Panc1 (cell line): Measurements from ENCODE around the gene TNIK. TPM values are rescaled to one million over a fixed set of nuclear protein-coding genes. Genes with fewer than 3 reads are reported as not detected.
A peak's percentile ranks its signal among the peaks of the same experiment; 100 is the strongest.

ENCODE experiments used
- ATAC-seq: fragments of 200-7000 bp; cut with Tn5 transposase; 2 replicates; pipeline ENCODE4 v1.9.1; 2020; ENCODE audit warnings: mild to moderate bottlenecking, moderate library complexity
- BruUV-seq: library from RNA; stranded (reverse); fragments of 400-500 nt; replicated peaks from 2 replicates; lab custom pipeline; 2021; lab: Mats Ljungman, UMichigan
- CTCF ChIA-PET: fragments of 300-600 bp; sonication (Branson Sonifier 250); formaldehyde crosslinking; loops from one replicate; lab custom pipeline; 2022; ENCODE audit warnings: antibody characterized with exemption; lab: Charles Lee
- POLR2A ChIA-PET: fragments of 300-600 bp; sonication (Branson Sonifier 250); formaldehyde crosslinking; loops from one replicate; lab custom pipeline; 2022; ENCODE audit warnings: antibody characterized with exemption; lab: Charles Lee
- DNase-seq: peaks from one replicate; pipeline ENCODE4 v3.0.0-alpha.2; 2010; ENCODE audit warnings: low read depth, low spot score
- H3K27ac ChIP-seq: 2 replicates; pipeline ENCODE4 v1.5.1; 2011; ENCODE audit warnings: mild to moderate bottlenecking, low read length, inconsistent platforms
- H3K27me3 ChIP-seq: fragments of 200-500 bp; sonication (Bioruptor generic); 2 replicates; pipeline ENCODE4 v1.6.0; 2014; ENCODE audit warnings: low read length, inconsistent platforms; ENCODE audit not compliant: control insufficient read depth, insufficient read depth
- H3K36me3 ChIP-seq: fragments of 200-500 bp; sonication (Bioruptor generic); 2 replicates; pipeline ENCODE4 v1.5.1; 2014; ENCODE audit warnings: inconsistent platforms, mild to moderate bottlenecking, low read length, moderate library complexity; ENCODE audit not compliant: control insufficient read depth, insufficient read depth
- H3K4me1 ChIP-seq: 2 replicates; pipeline ENCODE4 v1.5.1; 2011; ENCODE audit warnings: inconsistent platforms, mild to moderate bottlenecking, low read length, moderate library complexity; ENCODE audit not compliant: control insufficient read depth, insufficient read depth
- H3K4me3 ChIP-seq, 2 experiments: 2 replicates each; pipeline ENCODE4 v1.5.1; 2011 to 2012; ENCODE audit warnings: low read depth in 2 of 2, low read length in 2 of 2, mild to moderate bottlenecking in 2 of 2, inconsistent platforms in 1 of 2, moderate library complexity in 1 of 2
- H3K9me3 ChIP-seq: fragments of 200-500 bp; sonication (Bioruptor generic); 2 replicates; pipeline ENCODE4 v1.5.1; 2014; ENCODE audit warnings: low read depth, mild to moderate bottlenecking, inconsistent platforms, low read length, moderate library complexity; ENCODE audit not compliant: control insufficient read depth, insufficient read depth
- CTCF ChIP-seq: fragments of 450-650 bp; IDR thresholded peaks from 2 replicates; pipeline ENCODE4 v1.5.1; 2017; ENCODE audit warnings: mild to moderate bottlenecking
- POLR2AphosphoS5 ChIP-seq: IDR thresholded peaks from 2 replicates; pipeline ENCODE4 v1.6.1; 2012; ENCODE audit warnings: mild to moderate bottlenecking, low read depth, low read length, moderate library complexity
- SIN3A ChIP-seq: IDR thresholded peaks from 2 replicates; pipeline ENCODE4 v1.6.1; 2012; ENCODE audit warnings: low read depth, mild to moderate bottlenecking, low read length, moderate library complexity, borderline replicate concordance; ENCODE audit not compliant: insufficient read depth
- TCF7L2 ChIP-seq: IDR thresholded peaks from 2 replicates; pipeline ENCODE4 v1.6.1; 2011; ENCODE audit warnings: mild to moderate bottlenecking, low read depth, low read length, inconsistent platforms
- in situ Hi-C: cut with HindIII; loops from 2 replicates; pipeline ENCODE4 v1.10.0; 2016; ENCODE audit warnings: low sequenced_read_pairs, low pct_unique_long_range_greater_than_20kb
- intact Hi-C: fragments of 100-400 bp; cut with micrococcal nuclease; formaldehyde crosslinking; loops from one replicate; pipeline ENCODE4 v1.10.0; 2022; ENCODE audit not compliant: unreplicated experiment
- total RNA-seq: library from RNA; stranded (reverse); gene quantifications from one replicate; pipeline ENCODE4 v1.2.1, GENCODE V29; 2021; ENCODE audit not compliant: unreplicated experiment
- TF ChIP-seq, protein P1 (sequence below), 2 experiments: IDR thresholded peaks; 2 replicates each; pipeline ENCODE4 v1.6.1; 2011 to 2012; ENCODE audit warnings: low read depth in 2 of 2, control low read depth in 1 of 2, low read length in 1 of 2, mild to moderate bottlenecking in 1 of 2, moderate library complexity in 1 of 2; ENCODE audit not compliant: insufficient read depth in 1 of 2

TNIK gene
- total RNA-seq, 1 experiment from 2014 or later = 1.9 TPM

DNA sequence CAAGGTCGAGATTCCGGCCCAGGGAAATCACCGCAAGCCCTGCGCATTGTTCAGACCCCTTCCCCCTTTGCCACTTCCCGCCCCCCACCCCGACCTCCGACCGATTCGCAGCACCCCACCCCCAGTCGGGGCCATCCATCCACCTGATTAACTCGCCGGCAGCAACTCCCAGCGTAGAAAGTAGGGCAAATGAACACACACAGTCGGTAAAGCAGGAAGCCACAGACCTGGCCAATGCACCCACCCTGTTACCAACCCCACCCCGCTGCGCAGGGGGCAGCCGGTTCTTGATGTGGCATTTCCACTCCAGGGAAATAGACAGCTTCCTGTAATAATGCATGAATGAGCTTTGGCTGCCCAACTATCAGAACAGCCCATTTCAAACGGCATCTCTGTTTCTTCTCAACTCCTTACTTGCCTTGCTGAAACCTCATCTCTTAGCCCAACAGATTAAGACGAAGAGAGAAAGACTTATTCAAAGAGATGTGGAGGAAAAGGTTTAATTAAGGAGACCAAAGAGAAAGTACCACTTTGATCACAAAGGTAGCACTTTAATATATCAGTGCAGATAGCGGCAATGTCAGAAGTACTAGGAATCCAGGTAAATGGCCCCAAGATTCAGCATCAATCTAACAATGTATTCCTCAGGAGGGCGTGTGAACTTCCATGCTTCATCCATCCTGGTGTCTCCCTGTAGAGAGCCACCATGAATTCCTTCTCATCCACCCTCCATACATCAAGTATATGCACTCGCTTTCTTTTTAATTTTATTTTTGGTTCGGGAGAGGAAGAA, 1.9 kb downstream of the TNIK start:
- no TSS peak for BruUV-seq
- intact Hi-C loops = no loop called here
- CTCF ChIA-PET = no interaction called here
- H3K9me3 ChIP-seq = no peaks in the 10 kb centered on the region
- H3K4me1 ChIP-seq = peaks cover 17% of the 10 kb centered on the region
- H3K27ac ChIP-seq = no peak overlapping the region
- H3K27me3 ChIP-seq = peaks cover 30% of the 10 kb centered on the region
- no peak for DNase-seq
- in situ Hi-C loops = no loop called here
- peaks cover 6% of the 10 kb centered on the region; the same call in 1 of the 2 replicates for H3K36me3 ChIP-seq
- peak overlapping the region; percentile 59 to 84; a peak in 3 of 4 replicates for H3K4me3 ChIP-seq
- TF ChIP-seq TCF7L2 = no peak
- no peak for TF ChIP-seq SIN3A
- TF ChIP-seq, protein P1, sequence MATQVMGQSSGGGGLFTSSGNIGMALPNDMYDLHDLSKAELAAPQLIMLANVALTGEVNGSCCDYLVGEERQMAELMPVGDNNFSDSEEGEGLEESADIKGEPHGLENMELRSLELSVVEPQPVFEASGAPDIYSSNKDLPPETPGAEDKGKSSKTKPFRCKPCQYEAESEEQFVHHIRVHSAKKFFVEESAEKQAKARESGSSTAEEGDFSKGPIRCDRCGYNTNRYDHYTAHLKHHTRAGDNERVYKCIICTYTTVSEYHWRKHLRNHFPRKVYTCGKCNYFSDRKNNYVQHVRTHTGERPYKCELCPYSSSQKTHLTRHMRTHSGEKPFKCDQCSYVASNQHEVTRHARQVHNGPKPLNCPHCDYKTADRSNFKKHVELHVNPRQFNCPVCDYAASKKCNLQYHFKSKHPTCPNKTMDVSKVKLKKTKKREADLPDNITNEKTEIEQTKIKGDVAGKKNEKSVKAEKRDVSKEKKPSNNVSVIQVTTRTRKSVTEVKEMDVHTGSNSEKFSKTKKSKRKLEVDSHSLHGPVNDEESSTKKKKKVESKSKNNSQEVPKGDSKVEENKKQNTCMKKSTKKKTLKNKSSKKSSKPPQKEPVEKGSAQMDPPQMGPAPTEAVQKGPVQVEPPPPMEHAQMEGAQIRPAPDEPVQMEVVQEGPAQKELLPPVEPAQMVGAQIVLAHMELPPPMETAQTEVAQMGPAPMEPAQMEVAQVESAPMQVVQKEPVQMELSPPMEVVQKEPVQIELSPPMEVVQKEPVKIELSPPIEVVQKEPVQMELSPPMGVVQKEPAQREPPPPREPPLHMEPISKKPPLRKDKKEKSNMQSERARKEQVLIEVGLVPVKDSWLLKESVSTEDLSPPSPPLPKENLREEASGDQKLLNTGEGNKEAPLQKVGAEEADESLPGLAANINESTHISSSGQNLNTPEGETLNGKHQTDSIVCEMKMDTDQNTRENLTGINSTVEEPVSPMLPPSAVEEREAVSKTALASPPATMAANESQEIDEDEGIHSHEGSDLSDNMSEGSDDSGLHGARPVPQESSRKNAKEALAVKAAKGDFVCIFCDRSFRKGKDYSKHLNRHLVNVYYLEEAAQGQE (IDR thresholded peaks at IDR 0.05; ENCODE audit: insufficient read depth in 1 of 2, low read depth in 2 of 2, low read length in 1 of 2) = no peak
- no peak for TF ChIP-seq CTCF
- TF ChIP-seq POLR2AphosphoS5 = no peak
- no peak for ATAC-seq
- POLR2A ChIA-PET = no interaction called here

- in situ Hi-C loops (no loop called here), intact Hi-C loops (no loop called here)
- CTCF ChIA-PET = no interaction called here
- no peak for TF ChIP-seq CTCF
- no peak for TF ChIP-seq SIN3A
- TF ChIP-seq TCF7L2 = no peak
- TF ChIP-seq, protein P1 (IDR thresholded peaks at IDR 0.05; ENCODE audit: insufficient read depth in 1 of 2, low read depth in 2 of 2, low read length in 1 of 2) = no peak
- no peak for TF ChIP-seq POLR2AphosphoS5
- peaks cover 29% of the 10 kb centered on the region for H3K27me3 ChIP-seq
- H3K4me1 ChIP-seq = peaks cover 17% of the 10 kb centered on the region
- no peak overlapping the region for H3K27ac ChIP-seq
- H3K4me3 ChIP-seq = no peak overlapping the region
- ATAC-seq (no peak), DNase-seq (no peak)
- POLR2A ChIA-PET = no interaction called here
- peaks cover 6% of the 10 kb centered on the region; the same call in 1 of the 2 replicates for H3K36me3 ChIP-seq
- no peaks in the 10 kb centered on the region for H3K9me3 ChIP-seq
- BruUV-seq = no TSS peak
Observed at GRCh38 chr3:171457607-171458061, 2.6 kb downstream of the TNIK start.
